Brain microvascular endothelial cell (primary cell): ENCODE results near the gene SLC2A11.

ENCODE experiments used
- DNase-seq: peaks from one replicate; pipeline ENCODE4 v3.0.0-alpha.2; 2020
- H3K27ac ChIP-seq: fragments of 250-450 bp; sonication (Bioruptor Pico); 2 replicates; pipeline ENCODE4 v1.5.1; 2020; ENCODE audit warnings: mild to moderate bottlenecking, moderate library complexity
- H3K27me3 ChIP-seq: fragments of 250-450 bp; sonication (Bioruptor Pico); replicated peaks from 2 replicates; pipeline ENCODE4 v1.5.1; 2020; ENCODE audit warnings: mild to moderate bottlenecking
- H3K36me3 ChIP-seq: fragments of 250-450 bp; sonication (Bioruptor Pico); replicated peaks from 2 replicates; pipeline ENCODE4 v1.5.1; 2020; ENCODE audit warnings: mild to moderate bottlenecking
- H3K4me3 ChIP-seq: 2 replicates; pipeline ENCODE4 v1.5.1; 2011; ENCODE audit warnings: low read depth, mild to moderate bottlenecking, control low read depth, low read length, moderate library complexity
- in situ Hi-C: cut with HindIII; loops from 2 replicates; pipeline ENCODE4 v1.10.0; 2017; ENCODE audit warnings: low sequenced_read_pairs, low pct_ligation_motif_present
- TF ChIP-seq, protein P1 (sequence below): IDR thresholded peaks from 2 replicates; pipeline ENCODE4 v1.5.1; 2011; ENCODE audit warnings: low read depth, mild to moderate bottlenecking, moderate library complexity, low read length, control low read depth, inconsistent platforms; ENCODE audit errors: missing control alignments

SLC2A11 gene

DNA sequence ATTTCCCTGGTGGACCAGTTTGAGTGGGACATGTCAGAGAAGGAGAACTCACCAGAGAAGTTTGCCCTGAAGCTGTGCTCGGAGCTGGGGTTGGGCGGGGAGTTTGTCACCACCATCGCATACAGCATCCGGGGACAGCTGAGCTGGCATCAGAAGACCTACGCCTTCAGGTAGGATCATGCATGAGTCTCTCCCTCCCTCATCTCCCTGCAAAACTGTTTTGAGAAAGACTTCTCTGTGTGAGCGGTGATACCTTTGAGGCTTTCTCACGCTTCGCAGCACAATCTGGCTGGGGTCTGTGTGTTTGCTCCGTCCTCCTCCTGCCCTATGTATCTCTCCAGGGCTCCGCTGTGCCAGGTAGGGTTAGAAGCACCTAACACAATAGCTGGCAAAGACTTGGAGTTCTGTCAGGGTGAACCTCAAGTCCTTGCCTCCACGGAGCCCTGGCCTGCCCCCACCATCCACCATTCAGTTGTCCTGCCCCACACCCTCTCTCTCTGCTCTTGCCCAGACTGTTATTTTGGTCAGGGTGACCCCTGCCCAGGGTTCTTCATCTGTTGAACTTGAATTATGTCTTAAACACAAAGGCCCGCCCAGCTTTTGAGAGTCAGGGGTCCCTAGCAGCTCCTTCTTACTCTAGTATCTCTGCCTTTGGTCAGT is 32.3 kb upstream of the SLC2A11 start:
- TF ChIP-seq, protein P1, sequence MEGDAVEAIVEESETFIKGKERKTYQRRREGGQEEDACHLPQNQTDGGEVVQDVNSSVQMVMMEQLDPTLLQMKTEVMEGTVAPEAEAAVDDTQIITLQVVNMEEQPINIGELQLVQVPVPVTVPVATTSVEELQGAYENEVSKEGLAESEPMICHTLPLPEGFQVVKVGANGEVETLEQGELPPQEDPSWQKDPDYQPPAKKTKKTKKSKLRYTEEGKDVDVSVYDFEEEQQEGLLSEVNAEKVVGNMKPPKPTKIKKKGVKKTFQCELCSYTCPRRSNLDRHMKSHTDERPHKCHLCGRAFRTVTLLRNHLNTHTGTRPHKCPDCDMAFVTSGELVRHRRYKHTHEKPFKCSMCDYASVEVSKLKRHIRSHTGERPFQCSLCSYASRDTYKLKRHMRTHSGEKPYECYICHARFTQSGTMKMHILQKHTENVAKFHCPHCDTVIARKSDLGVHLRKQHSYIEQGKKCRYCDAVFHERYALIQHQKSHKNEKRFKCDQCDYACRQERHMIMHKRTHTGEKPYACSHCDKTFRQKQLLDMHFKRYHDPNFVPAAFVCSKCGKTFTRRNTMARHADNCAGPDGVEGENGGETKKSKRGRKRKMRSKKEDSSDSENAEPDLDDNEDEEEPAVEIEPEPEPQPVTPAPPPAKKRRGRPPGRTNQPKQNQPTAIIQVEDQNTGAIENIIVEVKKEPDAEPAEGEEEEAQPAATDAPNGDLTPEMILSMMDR: no peak
- in situ Hi-C loops: no loop called here
- Histone ChIP-seq H3K27me3 (no peaks in the 10 kb centered on the region), H3K27ac (peak overlapping the region; percentile 12), H3K4me3 (no peak overlapping the region), H3K36me3 (peaks cover 56% of the 10 kb centered on the region)
- DNase-seq: no peak

DNA sequence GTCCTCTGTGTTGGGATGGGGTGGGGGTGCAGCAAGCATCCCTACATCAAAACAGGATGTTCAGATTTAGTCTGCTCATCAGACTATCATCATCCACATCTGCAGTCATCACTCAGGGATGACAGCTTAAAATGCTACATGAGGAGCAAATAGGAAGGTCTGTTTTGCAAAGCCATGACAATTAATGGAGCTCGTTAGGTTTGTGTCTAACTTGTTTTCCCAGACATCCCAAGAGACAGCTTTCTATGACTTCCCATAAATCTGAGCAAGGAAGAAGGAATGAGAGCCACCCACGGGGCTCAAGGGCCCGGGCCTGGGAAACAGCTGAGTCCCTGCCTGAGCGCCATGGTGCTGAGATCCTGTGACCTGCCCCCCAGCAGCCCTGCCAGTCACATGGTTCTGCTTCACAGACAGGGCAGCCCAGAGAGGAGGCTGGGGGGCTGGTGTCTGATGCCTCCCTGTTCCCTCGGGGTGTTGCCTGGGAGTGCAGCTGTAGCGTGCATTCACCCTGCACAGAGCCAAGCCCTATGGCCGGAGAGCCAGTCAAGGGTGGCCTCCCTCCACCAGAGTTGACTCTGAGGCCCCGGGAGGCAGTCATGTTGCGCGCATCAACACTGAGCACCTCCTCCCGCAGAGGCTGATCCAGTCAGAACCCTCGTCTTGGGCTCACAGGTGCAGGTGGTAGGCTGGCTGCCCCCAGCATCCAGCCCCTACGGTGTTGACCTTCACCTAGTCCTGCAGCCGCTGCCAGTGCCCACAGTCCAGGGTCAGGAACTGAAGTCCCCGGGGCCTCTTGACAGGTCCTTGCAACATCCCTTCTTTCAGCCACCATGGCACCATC is 30.9 kb upstream of the SLC2A11 start:
- Histone ChIP-seq H3K27ac (peak overlapping the region; percentile 12), H3K36me3 (peaks cover 53% of the 10 kb centered on the region), H3K4me3 (no peak overlapping the region), H3K27me3 (no peaks in the 10 kb centered on the region)
- DNase-seq: peak; percentile 51
- in situ Hi-C loops: no loop called here
- TF ChIP-seq, protein P1: no peak

DNA sequence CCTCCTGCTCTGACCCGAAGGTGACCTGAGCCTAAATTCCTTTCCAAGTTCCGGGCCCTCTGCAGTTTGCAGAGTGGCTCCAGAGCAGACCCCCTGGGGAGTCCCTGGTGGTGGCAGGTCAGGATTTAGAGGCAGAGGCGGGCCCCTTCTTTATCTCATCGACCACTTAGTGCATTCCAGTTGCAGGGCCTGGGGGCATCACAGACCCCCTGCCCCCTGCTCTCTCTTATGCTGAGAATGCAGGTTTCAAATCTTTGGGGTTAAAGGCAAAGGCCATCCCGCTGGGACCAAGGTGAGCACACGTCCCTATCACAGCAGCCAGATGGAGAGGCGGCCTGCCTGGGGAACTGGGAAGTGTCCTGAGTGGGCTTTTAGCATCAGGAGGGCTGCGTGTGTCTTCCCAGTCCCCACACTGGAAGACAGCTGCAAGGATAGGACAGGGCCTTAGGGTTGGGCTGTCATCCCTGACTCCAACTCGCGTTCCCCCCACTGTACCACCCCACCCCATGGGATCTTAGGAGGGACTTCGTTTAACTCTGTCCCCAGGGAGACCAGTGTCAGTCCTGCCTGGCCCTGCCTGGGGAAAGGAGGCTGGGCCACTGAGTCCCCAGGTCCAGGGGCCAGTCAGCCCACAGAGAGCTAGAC is 30.2 kb upstream of the SLC2A11 start:
- in situ Hi-C loops: no loop called here
- no peaks in the 10 kb centered on the region for H3K27me3 ChIP-seq
- H3K4me3 ChIP-seq: no peak overlapping the region
- peaks cover 50% of the 10 kb centered on the region for H3K36me3 ChIP-seq
- TF ChIP-seq, protein P1: no peak
- no peak overlapping the region for H3K27ac ChIP-seq
- no peak for DNase-seq

DNA sequence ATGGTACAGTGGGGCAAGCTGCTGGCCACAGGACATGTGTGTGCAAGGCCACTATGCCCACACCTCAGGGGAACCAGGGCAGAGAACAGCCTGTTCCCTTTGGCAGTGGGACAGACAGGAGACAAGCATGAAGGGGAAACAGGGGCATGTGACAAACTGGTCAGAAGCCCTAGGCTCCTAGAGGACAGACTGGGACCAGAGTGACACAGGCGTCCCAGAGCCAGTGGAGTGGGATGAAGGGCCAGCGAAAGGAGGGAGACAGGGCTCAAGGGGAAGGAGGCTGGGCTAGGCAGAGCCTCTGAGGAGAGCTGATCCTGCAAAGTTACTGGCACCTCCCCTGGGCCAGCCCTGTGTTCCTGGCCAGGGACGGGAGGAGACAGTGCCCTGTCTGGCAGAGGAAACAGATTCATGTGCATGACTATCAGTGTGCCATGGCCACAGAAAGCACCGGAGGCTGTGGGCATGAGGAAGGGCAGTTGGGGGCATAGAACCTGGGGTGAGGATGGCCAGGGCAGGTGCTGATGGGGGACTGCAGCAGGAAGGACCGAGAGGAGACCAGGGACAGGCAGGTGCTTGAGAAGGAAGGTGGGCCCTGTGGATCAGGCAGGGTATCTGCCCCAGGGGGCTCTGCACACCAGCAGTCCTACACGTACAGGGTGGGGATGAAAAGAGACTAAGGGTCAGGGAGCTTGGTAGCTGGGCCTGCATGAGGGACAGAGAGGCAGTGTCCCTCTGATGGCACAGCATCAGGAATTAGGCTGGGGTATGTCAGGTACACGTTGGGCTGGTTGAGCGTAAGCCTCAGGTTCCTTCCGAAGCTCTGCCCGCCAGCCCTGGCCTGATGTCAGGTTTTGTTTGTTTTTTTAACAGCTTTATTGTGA is 28.6 kb upstream of the SLC2A11 start:
- no peak overlapping the region for H3K27ac ChIP-seq
- in situ Hi-C loops: no loop called here
- H3K4me3 ChIP-seq: no peak overlapping the region
- TF ChIP-seq, protein P1: no peak
- H3K36me3 ChIP-seq: peaks cover 48% of the 10 kb centered on the region
- DNase-seq: no peak
- H3K27me3 ChIP-seq: no peaks in the 10 kb centered on the region

DNA sequence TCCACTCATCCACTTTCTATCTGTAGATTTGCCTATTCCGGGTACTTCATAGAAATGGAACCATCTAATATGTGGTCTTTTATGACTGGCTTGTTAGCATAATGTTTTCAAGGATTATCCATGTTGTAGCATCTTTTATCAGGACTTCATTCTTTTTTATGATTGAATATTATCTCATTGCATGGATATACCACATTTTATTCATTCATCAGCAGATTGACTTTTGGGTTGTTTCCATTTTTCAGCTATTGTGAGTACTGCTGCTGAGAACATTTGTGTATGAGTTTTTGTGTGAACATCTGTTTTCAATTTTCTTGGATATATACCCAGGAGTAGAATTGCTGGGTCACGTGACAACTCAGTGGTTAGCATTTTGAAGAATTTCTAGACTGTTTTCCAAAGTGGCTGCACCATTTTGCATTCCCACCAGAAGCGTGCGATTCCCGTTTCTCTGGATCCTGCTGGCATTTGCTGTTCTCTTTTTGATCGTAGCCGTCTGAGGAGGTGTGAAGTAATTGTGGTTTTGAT is 27.8 kb upstream of the SLC2A11 start:
- Histone ChIP-seq H3K27me3 (no peaks in the 10 kb centered on the region), H3K4me3 (no peak overlapping the region), H3K27ac (no peak overlapping the region), H3K36me3 (peaks cover 49% of the 10 kb centered on the region)
- TF ChIP-seq, protein P1: no peak
- in situ Hi-C loops: no loop called here
- DNase-seq: peak; percentile 67
